ENCODE data around the gene LAMA3.

The LAMA3 gene

GRCh38 chr18:23779696-23780303 is 90.5 kb downstream of the LAMA3 start:
- DNase-seq, result no peak

- DNase-seq, result no peak
These were observed 95.6 kb downstream of the LAMA3 start for GRCh38 chr18:23784832-23785245.

- no peak for DNase-seq
These were observed 103.8 kb downstream of the LAMA3 start for GRCh38 chr18:23793051-23793450.

GRCh38 chr18:23793985-23794867 is 105.0 kb downstream of the LAMA3 start:
- DNase-seq, result no peak

GRCh38 chr18:23798249-23798648 is 109.0 kb downstream of the LAMA3 start:
- DNase-seq, result no peak

- DNase-seq, result no peak
These were observed 109.6 kb downstream of the LAMA3 start for GRCh38 chr18:23798824-23799223.

- DNase-seq, result no peak
These were observed 110.3 kb downstream of the LAMA3 start for GRCh38 chr18:23799540-23799939.

GRCh38 chr18:23800902-23801301 is 111.6 kb downstream of the LAMA3 start:
- DNase-seq, result no peak

GRCh38 chr18:23802817-23803216 is 113.6 kb downstream of the LAMA3 start:
- DNase-seq, result no peak

- DNase-seq, result no peak
These were observed 114.5 kb downstream of the LAMA3 start for GRCh38 chr18:23803755-23804154.

- peak; percentile 50 for DNase-seq
These were observed 116.6 kb downstream of the LAMA3 start for GRCh38 chr18:23805898-23806297.

- no peak for DNase-seq
These were observed 120.2 kb downstream of the LAMA3 start for GRCh38 chr18:23809415-23809814.

GRCh38 chr18:23810396-23810795 is 121.1 kb downstream of the LAMA3 start:
- DNase-seq, result no peak

GRCh38 chr18:23811176-23811575 is 121.9 kb downstream of the LAMA3 start:
- no peak for DNase-seq

GRCh38 chr18:23812546-23813440 is 123.5 kb downstream of the LAMA3 start:
- DNase-seq, result peak; percentile 54

- DNase-seq, result no peak
These were observed 125.8 kb downstream of the LAMA3 start for GRCh38 chr18:23814991-23815614.

GRCh38 chr18:23816021-23816420 is 126.8 kb downstream of the LAMA3 start:
- peak; percentile 66 for DNase-seq

- DNase-seq, result no peak
These were observed 127.5 kb downstream of the LAMA3 start for GRCh38 chr18:23816740-23817139.

- DNase-seq, result no peak
These were observed 129.7 kb downstream of the LAMA3 start for GRCh38 chr18:23819001-23819400.

- DNase-seq, result peak; percentile 17
These were observed 133.5 kb downstream of the LAMA3 start for GRCh38 chr18:23822590-23823385.

GRCh38 chr18:23824240-23824639 is 135.0 kb downstream of the LAMA3 start:
- no peak for DNase-seq

GRCh38 chr18:23824669-23825068 is 135.4 kb downstream of the LAMA3 start:
- DNase-seq, result peak; percentile 28

Data from suppressor macrophage treated with lipopolysaccharide for 4 hours (primary cell).